ENCODE data around the gene PIP5KL1.

GRCh38 chr9:127959398-127959797, 28.8 kb upstream of the PIP5KL1 start:
- TF ChIP-seq POLR2AphosphoS5 (IDR thresholded peaks at IDR 0.05; ENCODE audit: borderline replicate concordance, low read depth, low read length) = no peak
- TF ChIP-seq EZH2 (IDR thresholded peaks at IDR 0.05) = no peak
- TF ChIP-seq FOXP2 (optimal IDR thresholded peaks at IDR 0.05; ENCODE audit: control extremely low read depth, extremely low read length, insufficient read depth) = no peak

Data from SK-N-MC (cell line).